Endodermal cell (in vitro differentiated cells): ENCODE results near the gene ARHGAP12. TPM values are rescaled to one million over a fixed set of nuclear protein-coding genes. Genes with fewer than 3 reads are reported as not detected.

Experiments used
- DNase-seq: peaks from one replicate; pipeline ENCODE4 v3.0.0-alpha.2; 2017
- H3K27ac ChIP-seq: 2 replicates; pipeline ENCODE4 v1.5.1; 2013; ENCODE audit warnings: mild to moderate bottlenecking, low read depth, low read length, moderate library complexity
- H3K27me3 ChIP-seq: 2 replicates; pipeline ENCODE4 v1.6.1; 2013; ENCODE audit warnings: mild to moderate bottlenecking, low read length, moderate library complexity; ENCODE audit not compliant: insufficient read depth, control insufficient read depth, poor library complexity, severe bottlenecking
- H3K36me3 ChIP-seq: 2 replicates; pipeline ENCODE4 v1.7.0; 2013; ENCODE audit warnings: mild to moderate bottlenecking, low read length, moderate library complexity; ENCODE audit not compliant: control insufficient read depth, insufficient read depth
- H3K4me1 ChIP-seq: one replicate; pipeline ENCODE4 v1.7.0; 2013; ENCODE audit warnings: low read length; ENCODE audit not compliant: control insufficient read depth, insufficient read depth
- H3K4me3 ChIP-seq: 2 replicates; pipeline ENCODE4 v1.5.1; 2013; ENCODE audit warnings: mild to moderate bottlenecking, low read length, moderate library complexity
- H3K9ac ChIP-seq: 2 replicates; pipeline ENCODE4 v1.6.1; 2013; ENCODE audit warnings: mild to moderate bottlenecking, low read length, moderate library complexity; ENCODE audit not compliant: poor library complexity, severe bottlenecking; ENCODE audit errors: extremely low read depth
- H3K9me3 ChIP-seq: 2 replicates; pipeline ENCODE4 v1.6.1; 2013; ENCODE audit warnings: mild to moderate bottlenecking, low read length, moderate library complexity; ENCODE audit not compliant: control insufficient read depth
- H3K27ac Mint-ChIP-seq: 2 replicates; pipeline ENCODE4 v1.8.0; 2020; ENCODE audit warnings: mixed read lengths
- H3K27me3 Mint-ChIP-seq: 2 replicates; pipeline ENCODE4 v1.8.0; 2021; ENCODE audit warnings: mild to moderate bottlenecking, mixed read lengths; ENCODE audit not compliant: insufficient read depth
- H3K36me3 Mint-ChIP-seq: 2 replicates; pipeline ENCODE4 v1.8.0; 2020; ENCODE audit warnings: low read depth, mixed read lengths
- H3K4me1 Mint-ChIP-seq: 2 replicates; pipeline ENCODE4 v1.8.0; 2020; ENCODE audit warnings: mixed read lengths
- H3K4me3 Mint-ChIP-seq: 2 replicates; pipeline ENCODE4 v1.8.0; 2020; ENCODE audit warnings: mild to moderate bottlenecking, moderate library complexity, mixed read lengths
- H3K9me3 Mint-ChIP-seq: 2 replicates; pipeline ENCODE4 v1.8.0; 2020; ENCODE audit warnings: mild to moderate bottlenecking, mixed read lengths
- WGBS, 2 experiments: methylation state at CpG; one replicate each; pipeline versions ENCODE4 v1.1.5 to v1.1.7; 2013; ENCODE audit warnings: missing lambda C conversion rate in 2 of 2, mixed read lengths in 1 of 2; ENCODE audit not compliant: insufficient coverage in 1 of 2, insufficient read length in 1 of 2; 5-methylcytosine and 5-hydroxymethylcytosine counted together
- total RNA-seq, 2 donors: library from RNA; stranded (reverse); fragmentation: NEBNext Ultra II Directional in 1 of 2; extraction: Animal tissue kit (Norgen Biotek cat#: 25700) in 1 of 2; gene quantifications; 2 replicates in 1 of 2; 3 replicates in 1 of 2; pipeline ENCODE4 v1.2.1, GENCODE V29; 2021
- TF ChIP-seq, protein P1 (sequence below): fragments of 200-600 bp; sonication (generic); conservative IDR thresholded peaks from 2 replicates; pipeline ENCODE4 v1.5.0; 2021; ENCODE audit warnings: antibody characterized with exemption, mild to moderate bottlenecking

Gene ARHGAP12
- total RNA-seq, 2 donors from 2014 or later: 49.6 to 49.8 TPM

DNA sequence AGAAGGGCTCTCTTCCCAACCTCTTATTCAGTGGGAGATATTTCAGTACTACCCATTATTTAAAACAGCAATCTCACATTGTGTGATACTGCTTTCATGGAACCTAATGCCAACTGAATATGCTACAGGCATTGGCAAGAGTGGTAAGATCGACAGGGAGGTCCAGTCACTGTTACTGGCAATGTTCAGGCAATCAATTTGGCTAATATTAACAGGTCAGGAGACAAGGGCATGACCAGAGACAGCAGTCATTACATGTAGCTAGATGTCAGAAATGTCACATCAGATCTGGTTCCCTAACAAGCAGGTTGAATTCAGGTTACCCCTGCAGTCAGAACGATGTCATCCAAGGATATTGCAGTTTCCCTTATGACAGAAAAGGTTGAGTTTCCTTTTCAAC is 129.4 kb downstream of the ARHGAP12 start:
- no peaks in the 10 kb centered on the region for H3K9me3 Mint-ChIP-seq
- WGBS, 2 experiments: 92 to 96% methylated on average over 2 of the region's 2 CpGs

DNA sequence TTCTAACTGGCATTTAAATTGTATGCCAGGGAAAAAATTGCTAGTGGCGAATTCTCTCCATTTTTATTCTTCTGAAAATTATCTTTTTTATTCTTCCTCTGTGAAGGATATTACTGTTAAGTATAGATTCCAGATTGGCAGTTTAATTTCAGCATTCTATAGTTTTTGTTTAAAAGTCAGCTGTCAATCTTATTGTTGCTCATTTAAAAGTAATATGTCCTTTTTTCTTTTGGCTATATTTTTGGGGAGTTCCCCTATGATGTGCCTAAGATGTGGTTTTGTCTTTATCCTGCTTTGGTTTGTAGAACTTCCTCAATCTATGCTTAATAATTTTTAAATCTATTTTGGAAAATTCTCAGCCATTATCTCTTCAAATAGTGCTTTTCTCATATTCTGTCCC is 135.9 kb downstream of the ARHGAP12 start:
- Histone ChIP-seq H3K9me3 (peaks cover 9% of the 10 kb centered on the region), H3K4me1 (no peaks in the 10 kb centered on the region), H3K36me3 (no peaks in the 10 kb centered on the region), H3K4me3 (no peak overlapping the region), H3K9ac (no peak overlapping the region), H3K27me3 (no peaks in the 10 kb centered on the region), H3K27ac (no peak overlapping the region)
- Mint-ChIP-seq H3K36me3 (no peaks in the 10 kb centered on the region), H3K4me1 (no peaks in the 10 kb centered on the region), H3K4me3 (no peak overlapping the region), H3K27ac (no peak overlapping the region), H3K27me3 (no peaks in the 10 kb centered on the region), H3K9me3 (peaks cover 9% of the 10 kb centered on the region)
- no CpG with 5 or more reads among the region's 1 CpG for WGBS, 2 experiments
- no peak for DNase-seq
- TF ChIP-seq, protein P1, sequence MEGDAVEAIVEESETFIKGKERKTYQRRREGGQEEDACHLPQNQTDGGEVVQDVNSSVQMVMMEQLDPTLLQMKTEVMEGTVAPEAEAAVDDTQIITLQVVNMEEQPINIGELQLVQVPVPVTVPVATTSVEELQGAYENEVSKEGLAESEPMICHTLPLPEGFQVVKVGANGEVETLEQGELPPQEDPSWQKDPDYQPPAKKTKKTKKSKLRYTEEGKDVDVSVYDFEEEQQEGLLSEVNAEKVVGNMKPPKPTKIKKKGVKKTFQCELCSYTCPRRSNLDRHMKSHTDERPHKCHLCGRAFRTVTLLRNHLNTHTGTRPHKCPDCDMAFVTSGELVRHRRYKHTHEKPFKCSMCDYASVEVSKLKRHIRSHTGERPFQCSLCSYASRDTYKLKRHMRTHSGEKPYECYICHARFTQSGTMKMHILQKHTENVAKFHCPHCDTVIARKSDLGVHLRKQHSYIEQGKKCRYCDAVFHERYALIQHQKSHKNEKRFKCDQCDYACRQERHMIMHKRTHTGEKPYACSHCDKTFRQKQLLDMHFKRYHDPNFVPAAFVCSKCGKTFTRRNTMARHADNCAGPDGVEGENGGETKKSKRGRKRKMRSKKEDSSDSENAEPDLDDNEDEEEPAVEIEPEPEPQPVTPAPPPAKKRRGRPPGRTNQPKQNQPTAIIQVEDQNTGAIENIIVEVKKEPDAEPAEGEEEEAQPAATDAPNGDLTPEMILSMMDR: no peak

More for the DNA sequence above, 129.4 kb downstream of the ARHGAP12 start:
- Mint-ChIP-seq H3K27ac (no peak overlapping the region), H3K4me1 (no peaks in the 10 kb centered on the region), H3K27me3 (no peaks in the 10 kb centered on the region), H3K36me3 (peaks cover 16% of the 10 kb centered on the region), H3K4me3 (no peak overlapping the region)
- Histone ChIP-seq H3K36me3 (peaks cover 20% of the 10 kb centered on the region), H3K27me3 (no peaks in the 10 kb centered on the region), H3K4me1 (no peaks in the 10 kb centered on the region), H3K27ac (no peak overlapping the region), H3K9me3 (no peaks in the 10 kb centered on the region), H3K4me3 (no peak overlapping the region), H3K9ac (no peak overlapping the region)
- TF ChIP-seq, protein P1: no peak
- no peak for DNase-seq

DNA sequence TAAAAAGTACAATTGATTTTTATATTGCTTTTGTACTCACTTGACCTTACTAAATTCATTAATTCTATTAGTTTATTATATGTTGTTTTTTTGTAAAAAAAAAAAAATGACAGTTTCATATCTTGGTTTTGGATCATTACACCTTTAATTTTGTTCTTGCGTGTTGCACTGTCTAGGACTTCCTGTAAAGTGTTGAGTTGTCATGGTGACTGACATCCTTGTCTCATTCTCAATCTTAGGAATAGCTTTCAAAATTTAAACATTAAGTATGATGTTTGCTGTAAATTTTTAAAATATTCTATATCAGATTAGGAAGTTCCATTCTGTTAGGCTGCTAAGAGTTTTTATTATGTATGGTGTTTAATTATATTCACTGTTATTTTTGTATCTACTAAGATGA is 139.1 kb downstream of the ARHGAP12 start:
- Mint-ChIP-seq H3K36me3 (no peaks in the 10 kb centered on the region), H3K27ac (no peak overlapping the region), H3K4me3 (no peak overlapping the region), H3K27me3 (no peaks in the 10 kb centered on the region), H3K9me3 (peaks cover 9% of the 10 kb centered on the region), H3K4me1 (no peaks in the 10 kb centered on the region)
- H3K9ac ChIP-seq: no peak overlapping the region
- H3K27ac ChIP-seq: no peak overlapping the region
- whole genome bisulfite sequencing, 2 experiments: 100% methylated on average over 1 of the region's 1 CpG; no CpG with 5 or more reads in 1 of the 2 experiments
- TF ChIP-seq, protein P1: no peak
- peaks cover 9% of the 10 kb centered on the region for H3K9me3 ChIP-seq
- no peaks in the 10 kb centered on the region for H3K36me3 ChIP-seq
- H3K4me3 ChIP-seq: no peak overlapping the region
- DNase-seq: no peak
- H3K27me3 ChIP-seq: no peaks in the 10 kb centered on the region
- no peaks in the 10 kb centered on the region for H3K4me1 ChIP-seq
